ENCODE measurements around the gene BCR.

BCR gene

DNA sequence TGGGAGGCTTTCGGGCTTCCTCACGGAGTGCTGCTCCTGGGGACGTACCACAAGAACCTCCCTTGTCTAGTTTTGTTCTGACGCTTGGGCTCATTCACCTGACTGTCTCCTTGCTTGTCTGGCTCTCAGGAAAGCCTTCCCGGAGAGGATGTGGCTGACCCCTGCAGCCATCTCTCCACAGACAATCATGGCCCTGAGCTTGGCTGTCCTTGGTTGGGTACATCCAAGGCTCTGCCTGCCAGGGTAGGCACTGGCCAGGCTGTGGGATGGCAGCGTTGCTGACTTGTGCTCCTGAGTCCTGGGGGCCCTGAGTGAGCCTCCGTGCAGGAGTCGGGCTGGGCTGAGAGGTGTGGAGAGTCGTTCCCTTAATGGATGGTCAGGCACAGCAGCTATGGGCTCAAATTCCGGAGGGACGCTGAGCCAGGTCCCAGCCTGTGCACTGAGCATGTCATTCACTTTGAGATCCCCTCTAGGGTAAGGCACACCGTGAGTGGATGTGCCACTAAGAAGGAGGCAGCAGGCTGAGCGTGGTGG lies 32.8 kb downstream of the BCR start:
- no peak for DNase-seq (ENCODE audit: low read depth in 1 of 2, low spot score in 1 of 2)
- no peak for TF ChIP-seq JUND (IDR thresholded peaks at IDR 0.05; ENCODE audit: low read depth)
- in situ Hi-C loops (cut with HindIII; ENCODE audit: low pct_unique_long_range_greater_than_20kb, low sequenced_read_pairs): no loop called here

DNA sequence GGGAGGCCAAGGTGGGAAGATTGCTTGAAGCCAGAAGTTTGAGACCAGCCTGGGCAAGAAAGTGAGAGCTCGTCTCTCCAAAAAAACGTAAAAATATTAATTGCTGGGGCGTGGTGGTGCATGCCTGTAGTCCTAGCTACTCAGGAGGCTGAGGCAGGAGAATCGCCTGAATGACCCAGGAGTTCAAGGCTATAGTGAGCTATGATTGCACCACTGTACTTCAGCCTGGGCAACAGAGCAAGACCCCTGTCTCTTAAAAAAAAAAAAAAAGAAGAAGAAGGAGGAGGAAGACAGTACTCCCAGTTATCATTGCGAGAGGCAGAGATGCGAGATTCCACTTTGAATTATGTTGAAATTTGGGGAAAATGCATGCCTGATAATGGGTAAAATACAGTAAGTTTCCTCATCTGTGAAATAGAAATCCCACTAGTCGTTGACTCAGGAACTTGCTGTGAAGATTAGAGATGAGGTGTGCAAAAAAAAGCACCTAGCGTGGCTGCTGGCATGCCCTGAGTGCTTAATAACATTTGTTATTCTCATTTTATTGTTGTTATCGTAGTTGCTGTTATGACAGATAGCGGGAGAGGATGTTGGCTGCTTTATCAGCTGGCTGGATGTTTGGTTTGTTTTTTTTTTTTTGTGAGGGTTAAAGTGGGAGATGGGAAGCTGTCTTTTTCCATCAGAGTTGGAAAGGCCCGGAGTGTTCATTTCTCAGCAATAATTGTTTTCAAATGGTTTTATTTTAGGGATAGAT lies 33.4 kb downstream of the BCR start:
- DNase-seq (ENCODE audit: low read depth in 1 of 2, low spot score in 1 of 2): no peak
- in situ Hi-C loops (cut with HindIII; ENCODE audit: low pct_unique_long_range_greater_than_20kb, low sequenced_read_pairs): no loop called here
- TF ChIP-seq JUND (IDR thresholded peaks at IDR 0.05; ENCODE audit: low read depth): no peak

DNA sequence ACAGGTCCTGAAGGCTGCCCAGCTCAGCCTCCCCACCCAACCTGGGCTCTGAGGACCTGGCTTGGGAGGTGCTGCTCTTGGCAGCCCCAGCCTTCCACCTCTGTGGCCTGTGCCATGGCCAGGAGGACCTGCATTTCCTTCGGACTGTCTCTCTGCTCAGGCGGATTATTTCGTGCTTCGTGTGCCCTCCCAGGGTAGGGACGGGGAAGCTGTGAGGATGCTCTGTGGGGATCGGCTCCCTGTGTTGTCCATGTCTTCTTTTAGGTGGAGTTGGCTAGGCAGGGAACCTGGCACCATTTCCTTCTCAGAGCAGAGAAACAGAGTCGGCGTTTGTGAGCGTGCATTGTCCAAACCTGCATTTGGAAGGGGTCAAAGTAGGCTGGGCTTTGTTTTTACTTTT lies 34.1 kb downstream of the BCR start:
- TF ChIP-seq JUND (IDR thresholded peaks at IDR 0.05; ENCODE audit: low read depth): no peak
- in situ Hi-C loops (cut with HindIII; ENCODE audit: low pct_unique_long_range_greater_than_20kb, low sequenced_read_pairs): no loop called here
- no peak for DNase-seq (ENCODE audit: low read depth in 1 of 2, low spot score in 1 of 2)

DNA sequence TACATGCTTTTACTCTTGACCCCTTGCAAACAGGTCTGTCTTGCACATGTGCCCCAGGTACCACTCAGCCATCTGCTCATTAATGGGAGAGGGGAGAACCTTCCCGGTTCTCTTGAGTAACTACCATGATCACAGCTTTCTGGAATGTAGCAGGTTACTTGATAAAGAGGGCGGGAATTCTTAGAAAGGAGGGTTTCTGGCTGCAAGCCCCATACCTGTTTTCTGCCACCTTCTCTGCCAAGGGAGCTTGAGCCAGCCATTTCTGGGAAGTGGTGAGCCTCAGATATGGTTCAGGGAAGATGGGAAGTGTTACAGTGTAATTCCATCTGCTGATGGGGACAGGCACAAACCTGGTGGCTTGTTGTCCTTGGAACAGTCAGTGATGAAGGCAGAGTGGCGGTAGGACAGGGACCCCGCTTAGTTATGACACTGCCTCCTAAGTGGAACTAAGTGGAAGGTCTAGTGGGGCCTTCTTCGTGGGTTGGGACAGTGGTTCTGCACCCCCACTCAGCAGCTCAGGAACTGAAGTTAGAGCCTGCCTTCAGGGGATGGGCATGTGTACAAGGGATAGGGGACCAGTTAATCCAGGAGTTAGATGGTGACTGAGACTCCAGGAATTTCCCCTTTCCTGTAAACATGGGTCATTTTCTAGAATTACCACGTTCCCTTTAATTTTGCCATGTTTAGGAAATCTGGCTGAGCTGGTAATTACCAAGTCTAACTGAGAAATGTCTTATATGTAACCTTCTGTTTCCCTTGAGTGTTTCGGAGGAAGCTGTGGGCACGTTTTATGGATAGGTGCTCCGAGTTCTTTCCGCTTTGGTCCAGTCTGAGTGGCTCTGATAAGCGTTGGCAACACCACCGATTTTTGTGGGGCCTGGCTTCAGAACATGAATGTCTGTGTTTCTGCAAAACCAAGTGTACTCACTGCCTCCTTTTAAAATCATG lies 35.3 kb downstream of the BCR start:
- in situ Hi-C loops (cut with HindIII; ENCODE audit: low pct_unique_long_range_greater_than_20kb, low sequenced_read_pairs): no loop called here
- TF ChIP-seq JUND (IDR thresholded peaks at IDR 0.05; ENCODE audit: low read depth): no peak
- no peak for DNase-seq (ENCODE audit: low read depth in 1 of 2, low spot score in 1 of 2)

DNA sequence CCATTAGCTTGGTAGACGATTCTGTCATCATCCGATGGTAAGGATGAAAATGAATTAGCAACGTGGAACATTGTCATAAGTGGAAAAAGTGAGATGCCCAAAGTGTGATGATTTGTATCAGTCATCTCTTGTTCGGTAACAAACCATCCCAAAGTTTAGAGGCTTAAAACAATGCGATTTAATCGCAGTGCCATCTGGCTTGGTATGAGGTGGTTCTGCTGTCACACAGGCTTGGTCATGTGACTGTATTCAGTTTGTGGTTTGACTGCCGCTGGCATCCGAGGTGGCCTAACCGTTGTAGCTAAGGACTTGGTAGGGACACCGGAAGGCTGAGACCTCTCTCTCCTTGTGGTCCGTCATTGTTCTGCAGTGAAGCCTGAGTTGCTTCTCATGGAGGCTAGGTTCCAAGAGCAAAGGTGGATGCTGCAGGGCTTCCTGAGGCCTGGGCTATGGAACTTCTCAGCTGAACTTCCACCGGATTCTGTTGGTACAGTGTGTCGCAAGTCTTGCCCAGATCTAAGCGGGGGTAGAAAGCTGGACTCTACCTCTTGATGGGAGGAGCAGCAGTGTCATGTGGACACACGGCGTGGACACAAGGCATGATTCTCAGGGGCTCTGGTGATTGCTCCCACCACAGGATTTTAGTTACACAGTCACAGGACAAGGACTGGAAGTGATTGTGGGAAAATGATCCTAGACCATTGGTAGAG lies 36.3 kb downstream of the BCR start:
- no peak for DNase-seq (ENCODE audit: low read depth in 1 of 2, low spot score in 1 of 2)
- in situ Hi-C loops (cut with HindIII; ENCODE audit: low pct_unique_long_range_greater_than_20kb, low sequenced_read_pairs): no loop called here
- no peak for TF ChIP-seq JUND (IDR thresholded peaks at IDR 0.05; ENCODE audit: low read depth)

DNA sequence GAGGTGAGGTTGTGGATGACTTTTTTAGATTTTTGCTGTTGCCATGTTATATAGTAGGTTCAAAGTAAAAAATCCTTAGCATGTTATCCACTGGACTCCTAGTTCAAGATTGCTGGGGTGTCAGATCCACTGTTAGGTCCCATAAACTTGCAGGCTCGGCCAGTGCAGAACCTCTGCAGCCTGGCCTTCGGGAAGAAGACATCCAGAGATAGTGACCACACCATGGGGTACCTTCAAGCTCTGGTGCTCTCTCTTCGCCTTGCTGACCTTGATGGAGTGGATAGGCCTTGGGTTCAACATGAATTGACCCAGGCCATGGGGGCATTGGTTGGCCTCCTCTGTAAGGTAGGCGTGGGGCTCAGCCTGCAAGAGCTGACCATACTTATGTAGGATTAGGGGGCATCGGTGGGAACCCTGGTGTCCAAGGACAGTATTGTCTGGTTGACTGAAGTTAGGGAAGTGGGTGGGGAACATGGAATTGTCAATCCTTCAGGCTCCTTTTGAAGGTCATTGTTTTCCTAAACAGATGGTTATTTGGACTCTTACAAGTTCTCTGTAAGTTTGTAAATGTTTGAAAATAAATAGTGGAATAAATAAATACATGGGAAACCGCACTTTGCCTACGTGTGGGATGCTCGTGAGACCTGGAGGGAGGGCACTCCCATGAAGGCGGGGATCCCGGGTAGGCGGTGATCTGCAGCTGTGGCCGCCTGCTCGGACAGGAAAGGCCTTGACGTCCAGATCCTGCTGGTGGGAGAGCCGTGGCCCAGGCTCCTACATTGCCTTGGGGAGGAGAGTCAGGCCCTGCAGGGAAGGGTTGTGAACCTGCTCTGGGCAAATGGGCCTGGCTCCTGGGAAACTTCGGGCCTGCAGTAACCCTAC lies 37.1 kb downstream of the BCR start:
- in situ Hi-C loops (cut with HindIII; ENCODE audit: low pct_unique_long_range_greater_than_20kb, low sequenced_read_pairs): no loop called here
- no peak for TF ChIP-seq JUND (IDR thresholded peaks at IDR 0.05; ENCODE audit: low read depth)
- DNase-seq (ENCODE audit: low read depth in 1 of 2, low spot score in 1 of 2): no peak

DNA sequence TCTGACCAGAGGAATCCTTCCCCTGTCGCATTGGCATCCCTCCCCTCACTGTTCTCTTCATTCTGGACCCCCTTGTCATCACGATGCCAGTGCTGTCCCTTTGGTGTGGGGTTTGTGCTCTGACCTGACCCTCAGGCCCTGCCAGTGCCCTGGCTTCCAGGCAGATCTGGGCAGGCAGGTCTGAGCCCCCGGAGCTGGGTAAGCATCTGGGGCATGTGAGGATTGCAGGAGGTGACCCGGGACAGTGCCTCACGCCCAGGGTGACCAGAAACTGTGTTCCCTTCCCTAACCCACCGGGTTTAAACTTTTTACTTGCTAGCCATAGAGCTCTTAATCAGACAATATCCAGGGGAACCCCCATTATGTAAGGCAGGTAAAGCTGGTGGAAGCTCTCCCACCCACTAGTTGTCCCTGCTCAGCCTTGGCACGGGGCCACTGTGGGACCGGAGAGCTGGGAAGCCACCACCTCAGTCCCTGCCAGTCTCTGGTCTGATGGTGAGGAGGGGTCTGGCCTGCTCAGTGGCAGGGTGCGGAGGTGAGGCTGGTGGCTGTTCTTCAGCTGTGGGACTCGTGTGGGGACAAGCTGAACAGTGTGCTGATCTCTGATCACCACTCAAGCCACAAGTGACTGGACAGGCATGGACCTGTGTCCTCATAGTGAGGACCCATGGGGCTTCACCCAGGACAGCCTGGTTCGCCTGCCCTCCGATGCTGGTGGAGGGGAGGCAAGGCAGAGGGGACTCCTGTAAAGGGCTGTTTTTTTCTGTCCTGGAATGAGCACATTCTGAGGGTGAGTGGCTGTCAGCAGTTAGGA lies 38.0 kb downstream of the BCR start:
- DNase-seq (ENCODE audit: low read depth in 1 of 2, low spot score in 1 of 2): no peak
- in situ Hi-C loops (cut with HindIII; ENCODE audit: low pct_unique_long_range_greater_than_20kb, low sequenced_read_pairs): no loop called here
- no peak for TF ChIP-seq JUND (IDR thresholded peaks at IDR 0.05; ENCODE audit: low read depth)

DNA sequence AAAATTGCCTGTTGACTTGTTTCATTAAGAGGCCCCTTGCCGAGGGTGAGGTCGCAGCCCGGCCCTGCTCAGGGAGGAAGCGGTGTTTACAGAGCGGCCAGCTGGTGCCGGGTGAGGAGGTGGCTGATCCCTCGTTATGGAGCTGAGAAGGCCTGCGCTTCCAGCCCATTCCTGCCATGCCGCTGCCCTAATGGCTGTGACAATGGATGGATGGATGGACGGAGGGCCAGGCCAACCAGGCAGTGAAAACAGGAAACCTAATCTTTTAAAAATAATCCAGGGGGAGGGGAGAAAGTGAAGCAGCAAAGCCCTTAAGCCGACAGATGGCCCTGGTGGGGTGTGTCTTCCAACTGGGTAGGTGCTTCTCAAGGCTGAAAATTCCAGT lies 38.5 kb downstream of the BCR start:
- no peak for DNase-seq (ENCODE audit: low read depth in 1 of 2, low spot score in 1 of 2)
- in situ Hi-C loops (cut with HindIII; ENCODE audit: low pct_unique_long_range_greater_than_20kb, low sequenced_read_pairs): no loop called here

DNA sequence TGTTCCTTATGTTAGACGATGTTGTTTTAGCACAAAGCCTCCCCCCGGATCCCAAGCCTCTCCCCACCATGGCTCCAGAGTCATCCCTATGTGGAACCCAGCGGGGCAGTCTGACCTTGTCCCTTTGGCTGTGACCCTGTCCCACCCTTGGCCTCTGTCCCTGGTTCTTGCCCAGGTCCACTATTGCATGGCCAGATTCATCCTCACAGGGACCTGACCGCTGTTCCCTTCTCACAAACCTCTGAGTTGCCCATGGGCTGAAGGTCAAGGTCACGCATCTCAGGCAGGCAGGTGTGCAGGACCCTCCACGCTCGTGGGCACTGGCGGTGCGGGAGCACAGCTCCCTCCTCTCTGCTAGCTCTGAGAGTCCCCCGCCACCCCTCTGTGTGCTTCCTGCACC lies 39.0 kb downstream of the BCR start:
- in situ Hi-C loops (cut with HindIII; ENCODE audit: low pct_unique_long_range_greater_than_20kb, low sequenced_read_pairs): no loop called here
- no peak for TF ChIP-seq JUND (IDR thresholded peaks at IDR 0.05; ENCODE audit: low read depth)
- no peak for DNase-seq (ENCODE audit: low read depth in 1 of 2, low spot score in 1 of 2)

More for the DNA sequence above, 38.5 kb downstream of the BCR start:
- no peak for TF ChIP-seq JUND (IDR thresholded peaks at IDR 0.05; ENCODE audit: low read depth)

DNA sequence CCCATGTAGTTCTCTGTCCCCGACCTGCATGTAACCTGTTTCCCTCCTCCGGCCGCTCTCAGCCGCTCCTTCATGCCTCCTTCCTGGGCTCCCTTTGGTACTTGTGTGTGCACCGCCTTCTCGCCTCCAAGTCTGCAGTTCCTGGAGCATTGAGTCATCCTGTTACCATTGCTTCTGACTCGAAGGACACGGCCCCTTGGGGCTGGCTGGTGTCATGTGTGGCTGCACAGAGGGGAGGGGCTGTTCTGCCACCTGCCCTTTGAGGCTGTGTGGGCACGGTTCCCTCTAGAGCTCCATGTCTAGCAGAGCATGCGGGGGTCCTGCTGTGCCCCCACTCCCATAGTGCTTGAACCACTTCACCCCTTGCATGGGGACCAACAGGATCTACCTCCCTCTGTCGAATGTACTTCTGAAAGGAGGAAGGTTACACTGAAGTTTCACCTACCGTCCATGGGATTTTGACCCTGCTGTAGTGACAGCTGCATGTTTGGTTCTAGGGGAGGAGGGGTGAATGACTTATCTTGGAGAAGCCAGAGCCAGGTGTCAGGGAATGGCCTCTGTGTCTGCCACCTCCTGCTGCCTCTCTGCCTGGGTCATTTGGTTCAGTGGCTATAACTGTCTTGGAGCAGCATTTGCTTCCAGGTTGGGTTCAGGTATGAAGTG lies 39.6 kb downstream of the BCR start:
- in situ Hi-C loops (cut with HindIII; ENCODE audit: low pct_unique_long_range_greater_than_20kb, low sequenced_read_pairs): no loop called here
- no peak for DNase-seq (ENCODE audit: low read depth in 1 of 2, low spot score in 1 of 2)
- no peak for TF ChIP-seq JUND (IDR thresholded peaks at IDR 0.05; ENCODE audit: low read depth)
